IPS-18c (cell line): ENCODE data around the gene FGFR3.

Experiments used
- H3K4me3 ChIP-seq: 2 replicates; pipeline ENCODE4 v1.7.0; 2013; ENCODE audit warnings: low read depth, mild to moderate bottlenecking, low read length, moderate library complexity; ENCODE audit not compliant: insufficient read depth
- H3K9me3 ChIP-seq: one replicate; pipeline ENCODE4 v1.6.1; 2013; ENCODE audit warnings: mild to moderate bottlenecking, low read length, moderate library complexity; ENCODE audit not compliant: control insufficient read depth, insufficient read depth

FGFR3 gene

GRCh38 chr4:1778642-1779392 is 14.3 kb upstream of the FGFR3 start:
- H3K4me3 ChIP-seq: no peak overlapping the region; the same call in 1 of the 2 replicates
- H3K9me3 ChIP-seq: no peaks in the 10 kb centered on the region

GRCh38 chr4:1779588-1780382 is 13.3 kb upstream of the FGFR3 start:
- no peak overlapping the region for H3K4me3 ChIP-seq

GRCh38 chr4:1780435-1780834 is 12.7 kb upstream of the FGFR3 start:
- H3K4me3 ChIP-seq: no peak overlapping the region
- H3K9me3 ChIP-seq: peaks cover 2% of the 10 kb centered on the region

More at GRCh38 chr4:1779588-1780382, 13.3 kb upstream of the FGFR3 start:
- H3K9me3 ChIP-seq: peaks cover 2% of the 10 kb centered on the region

DNA sequence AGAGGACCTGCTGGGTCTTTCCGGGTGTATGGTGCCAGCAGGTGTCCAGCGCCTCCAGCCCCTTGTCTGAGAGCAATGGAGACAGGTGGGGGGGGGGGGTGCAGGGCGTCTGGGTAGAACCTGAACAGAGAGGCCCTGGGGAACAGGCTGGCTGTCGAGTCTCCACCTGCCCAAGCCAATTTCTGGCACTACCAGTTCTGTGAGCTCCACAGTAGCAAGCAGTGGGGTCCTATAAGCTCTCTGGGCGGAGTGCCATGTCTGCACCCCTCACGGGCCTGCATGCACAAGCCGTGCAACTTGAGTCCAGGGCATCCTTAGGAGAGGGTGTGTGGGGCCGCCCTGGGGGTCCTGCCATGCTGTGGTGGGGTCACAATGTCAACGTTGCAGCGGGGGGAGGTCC is 10.1 kb upstream of the FGFR3 start:
- Histone ChIP-seq H3K9me3 (peaks cover 5% of the 10 kb centered on the region), H3K4me3 (no peak overlapping the region)

DNA sequence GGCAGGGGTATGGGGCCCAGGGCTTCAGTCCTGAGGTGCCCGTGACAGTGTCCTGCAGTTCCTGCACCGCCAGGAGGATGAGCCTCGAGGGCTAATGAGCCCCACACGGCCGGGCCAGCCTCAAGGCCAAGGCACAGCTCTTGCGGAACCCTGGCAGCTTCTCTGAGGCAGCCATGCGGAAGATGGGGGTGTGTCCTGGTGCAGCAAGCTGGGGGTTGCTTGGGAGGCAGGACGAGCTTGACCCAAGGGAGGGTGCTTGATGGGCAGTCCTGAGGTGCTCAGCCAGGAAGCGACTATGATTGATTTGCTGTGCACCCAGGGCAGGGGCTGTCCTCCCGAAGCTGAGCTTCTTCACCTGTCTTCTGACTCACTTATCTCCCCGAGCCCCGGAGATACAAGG is 9.1 kb upstream of the FGFR3 start:
- no peak overlapping the region for H3K4me3 ChIP-seq
- H3K9me3 ChIP-seq: peaks cover 5% of the 10 kb centered on the region

- no peak overlapping the region for H3K4me3 ChIP-seq
- peaks cover 5% of the 10 kb centered on the region for H3K9me3 ChIP-seq
These were observed 8.7 kb upstream of the FGFR3 start for GRCh38 chr4:1784395-1784788.

DNA sequence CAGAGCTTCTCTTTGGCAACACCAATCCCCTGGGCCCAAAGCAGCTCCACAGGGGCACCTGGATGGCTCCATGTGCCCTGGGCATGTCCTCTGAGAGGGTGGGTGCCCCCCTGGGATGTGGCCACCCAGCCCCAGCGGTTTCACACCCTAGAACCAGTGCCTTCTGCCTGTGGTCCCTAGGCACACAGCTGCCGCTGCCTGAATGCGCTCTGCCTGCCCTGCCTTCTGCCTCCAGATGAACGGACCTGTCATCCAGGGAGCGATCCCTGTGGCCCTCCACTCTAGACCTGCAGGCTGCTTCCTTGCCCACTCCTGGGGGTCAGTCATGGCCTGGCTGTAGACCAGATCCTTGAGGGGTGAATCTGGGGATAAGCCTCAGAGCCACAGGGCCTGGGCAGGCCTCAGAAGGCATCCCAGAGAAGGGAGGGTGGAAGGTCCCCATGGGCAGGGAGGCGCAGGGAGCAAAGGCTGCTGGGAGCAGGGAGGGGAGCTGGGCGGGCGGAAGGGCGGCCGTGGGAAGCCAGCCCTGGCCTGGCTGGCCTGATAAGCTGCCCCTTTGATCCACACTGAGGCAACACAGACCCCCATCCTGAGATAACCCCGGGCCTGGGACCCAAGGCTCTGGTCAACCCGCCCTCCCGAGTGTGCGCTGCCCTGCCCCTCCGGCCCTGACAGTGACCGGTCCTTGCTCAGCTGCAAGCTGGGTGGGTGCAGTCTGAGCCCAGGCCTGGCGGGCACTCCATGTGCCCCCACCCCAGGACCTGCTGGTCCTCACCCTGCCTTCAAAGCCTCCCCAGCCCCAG is 8.1 kb upstream of the FGFR3 start:
- peaks cover 5% of the 10 kb centered on the region for H3K9me3 ChIP-seq
- H3K4me3 ChIP-seq: no peak overlapping the region

GRCh38 chr4:1785592-1785991 is 7.5 kb upstream of the FGFR3 start:
- Histone ChIP-seq H3K4me3 (no peak overlapping the region), H3K9me3 (peaks cover 5% of the 10 kb centered on the region)

GRCh38 chr4:1786544-1787362 is 6.3 kb upstream of the FGFR3 start:
- H3K4me3 ChIP-seq: no peak overlapping the region
- peaks cover 5% of the 10 kb centered on the region for H3K9me3 ChIP-seq

GRCh38 chr4:1787411-1788077 is 5.5 kb upstream of the FGFR3 start:
- no peak overlapping the region for H3K4me3 ChIP-seq
- peaks cover 5% of the 10 kb centered on the region for H3K9me3 ChIP-seq

DNA sequence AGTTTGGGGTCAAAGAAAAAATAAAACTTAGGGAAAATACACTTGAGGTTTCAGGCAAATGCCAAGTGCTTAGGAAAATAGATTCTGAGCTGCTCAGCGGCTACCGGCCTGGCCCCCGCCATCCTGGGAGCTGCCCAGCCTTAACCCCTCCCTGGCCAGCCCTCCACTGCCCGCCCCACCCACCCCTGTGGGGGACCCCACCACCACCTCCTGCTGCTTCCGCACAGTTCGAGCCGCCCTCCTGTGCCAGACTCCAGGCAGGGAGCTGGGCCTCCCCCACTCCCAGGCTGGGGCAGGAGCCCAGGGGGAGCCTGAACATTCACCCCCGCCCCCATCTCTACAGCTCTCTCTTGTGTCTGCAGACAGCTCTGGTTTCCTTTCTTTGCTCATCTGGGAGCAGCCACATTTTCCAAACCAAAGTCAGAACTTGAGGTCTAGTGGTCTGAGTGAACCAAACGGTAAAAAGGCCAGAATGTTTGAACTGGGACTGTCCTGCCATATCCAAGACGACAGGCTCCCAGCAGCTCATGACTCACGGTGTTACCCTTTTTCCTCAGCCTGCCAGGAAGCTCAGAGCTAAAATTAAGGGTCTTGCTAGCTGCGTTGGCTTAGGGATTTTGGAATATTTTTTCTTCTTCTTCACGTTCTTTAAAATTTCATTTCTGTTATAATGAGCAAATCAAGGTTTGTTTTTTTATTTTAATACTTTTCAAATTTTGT is 4.7 kb upstream of the FGFR3 start:
- H3K4me3 ChIP-seq: no peak overlapping the region
- peaks cover 5% of the 10 kb centered on the region for H3K9me3 ChIP-seq

DNA sequence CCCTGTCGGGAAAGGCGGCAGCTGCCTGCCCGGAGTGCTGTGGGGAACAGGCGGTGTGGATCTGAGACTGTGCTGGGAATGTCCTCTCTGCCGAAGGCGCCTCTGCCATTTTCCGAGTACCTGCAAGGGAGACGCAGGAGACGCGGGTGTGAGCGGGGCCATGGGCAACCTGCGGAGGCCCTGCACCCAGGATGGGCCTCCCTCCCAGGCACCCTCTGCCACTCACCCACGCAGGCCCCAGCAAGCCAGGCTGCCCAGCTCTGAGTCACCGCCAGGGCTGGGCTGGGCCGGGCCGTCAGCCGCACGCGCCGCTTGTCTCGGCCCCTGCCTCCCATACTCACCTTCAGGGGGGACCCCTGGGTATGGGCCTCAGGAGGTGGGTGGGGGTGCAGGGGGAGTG is 3.5 kb upstream of the FGFR3 start:
- H3K9me3 ChIP-seq: peaks cover 3% of the 10 kb centered on the region
- H3K4me3 ChIP-seq: no peak overlapping the region

- Histone ChIP-seq H3K4me3 (no peak overlapping the region), H3K9me3 (peaks cover 3% of the 10 kb centered on the region)
These were observed 3.1 kb upstream of the FGFR3 start for GRCh38 chr4:1790005-1790404.

GRCh38 chr4:1792158-1792831 is 798 bp upstream of the FGFR3 start:
- H3K4me3 ChIP-seq: peak overlapping the region; percentile 38; the same call in 1 of the 2 replicates
- H3K9me3 ChIP-seq: no peaks in the 10 kb centered on the region

DNA sequence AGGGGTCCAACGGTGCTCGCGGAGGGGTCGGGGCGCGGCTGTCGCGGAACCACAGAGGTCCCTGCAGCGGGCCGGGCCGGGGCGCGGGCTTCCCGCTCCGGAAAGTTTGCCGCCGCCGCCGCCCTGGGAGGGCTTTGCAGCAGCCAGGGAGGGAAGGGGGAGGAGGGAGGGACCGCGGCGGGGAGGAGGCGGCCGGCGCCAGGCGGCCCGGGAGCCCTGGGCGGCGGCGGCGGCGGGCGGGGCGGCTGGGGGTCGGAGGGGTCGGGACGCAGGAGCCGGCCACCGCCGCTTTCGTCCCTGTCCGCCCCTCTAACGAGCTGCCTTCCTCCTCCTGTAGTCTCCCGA is 375 bp downstream of the FGFR3 start:
- H3K4me3 ChIP-seq: peak overlapping the region; percentile 83

More for the DNA sequence above, 375 bp downstream of the FGFR3 start:
- no peaks in the 10 kb centered on the region for H3K9me3 ChIP-seq
